Central memory CD8-positive, alpha-beta T cell (primary cell): ENCODE results near the gene KRT80.

ENCODE experiments used
- ATAC-seq: fragments of 150-1000 bp; cut with Tn5 transposase; replicated peaks from 2 replicates; pipeline ENCODE4 v1.10.0; 2022; ENCODE audit warnings: mild to moderate bottlenecking, moderate FRiP score, moderate number of reproducible peaks; ENCODE audit not compliant: poor library complexity, severe bottlenecking; ENCODE audit errors: extremely low read depth
- DNase-seq, 2 donors: peaks; one replicate each; pipeline ENCODE4 v3.0.0; 2021; ENCODE audit warnings: low spot score in 2 of 2
- H3K27ac Mint-ChIP-seq: one replicate; pipeline ENCODE4 v1.8.0; 2022; ENCODE audit warnings: low read depth, mild to moderate bottlenecking, moderate library complexity, mixed read lengths
- H3K27me3 Mint-ChIP-seq: one replicate; pipeline ENCODE4 v1.8.0; 2022; ENCODE audit warnings: mixed read lengths
- H3K36me3 Mint-ChIP-seq: one replicate; pipeline ENCODE4 v1.8.0; 2022; ENCODE audit warnings: mild to moderate bottlenecking, moderate library complexity, mixed read lengths; ENCODE audit not compliant: insufficient read depth
- H3K4me1 Mint-ChIP-seq: one replicate; pipeline ENCODE4 v1.8.0; 2022; ENCODE audit warnings: mixed read lengths
- H3K4me3 Mint-ChIP-seq: one replicate; pipeline ENCODE4 v1.8.0; 2022; ENCODE audit warnings: mild to moderate bottlenecking, moderate library complexity, mixed read lengths
- H3K9me3 Mint-ChIP-seq: one replicate; pipeline ENCODE4 v1.8.0; 2022; ENCODE audit warnings: mixed read lengths

The KRT80 gene

DNA sequence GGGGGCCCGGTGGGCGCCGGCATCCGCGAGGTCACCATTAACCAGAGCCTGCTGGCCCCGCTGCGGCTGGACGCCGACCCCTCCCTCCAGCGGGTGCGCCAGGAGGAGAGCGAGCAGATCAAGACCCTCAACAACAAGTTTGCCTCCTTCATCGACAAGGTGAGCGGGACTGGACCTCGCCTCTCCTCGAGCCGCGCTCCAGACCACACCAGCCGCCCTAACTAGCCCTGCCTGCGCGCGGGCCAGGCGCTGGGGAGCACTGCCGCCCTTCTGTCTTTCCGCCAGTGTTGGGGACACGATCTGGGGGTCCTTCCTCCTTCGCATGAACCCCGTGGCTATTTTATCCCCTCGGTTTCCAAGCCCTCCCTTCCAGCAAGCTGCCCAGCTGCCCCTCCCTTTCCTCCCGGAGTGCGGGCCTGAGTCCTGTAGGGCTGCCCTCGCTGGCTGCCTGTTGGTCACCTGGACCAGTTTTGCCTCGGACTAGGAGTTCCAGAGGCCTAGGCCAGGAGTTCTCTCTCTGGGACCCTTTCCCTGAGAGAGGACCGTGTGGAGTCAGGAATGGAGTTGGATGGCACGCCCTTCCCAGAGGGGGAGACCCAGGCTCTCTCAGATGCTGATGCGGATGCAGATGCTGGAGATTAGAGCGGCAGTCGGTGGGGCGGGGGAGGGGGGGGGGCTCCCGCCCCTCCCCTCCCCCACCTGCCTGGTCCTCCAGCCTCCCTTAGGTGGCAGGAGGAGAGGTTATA lies 41.8 kb upstream of the KRT80 start:
- peaks cover 70% of the 10 kb centered on the region for H3K27me3 Mint-ChIP-seq
- no peaks in the 10 kb centered on the region for H3K4me1 Mint-ChIP-seq
- ATAC-seq (no peak), DNase-seq (no peak)
- H3K36me3 Mint-ChIP-seq, result peaks cover 3% of the 10 kb centered on the region
- H3K27ac Mint-ChIP-seq, result no peak overlapping the region
- no peaks in the 10 kb centered on the region for H3K9me3 Mint-ChIP-seq
- no peak overlapping the region for H3K4me3 Mint-ChIP-seq

- DNase-seq (no peak), ATAC-seq (no peak)
- Mint-ChIP-seq H3K4me1 (no peaks in the 10 kb centered on the region), H3K27me3 (peaks cover 78% of the 10 kb centered on the region), H3K4me3 (no peak within 1 kb of the TSS), H3K9me3 (no peaks in the 10 kb centered on the region), H3K27ac (no peak within 1 kb of the TSS), H3K36me3 (peaks cover 3% of the 10 kb centered on the region)
Observed at GRCh38 chr12:52232674-52233461, 41.1 kb upstream of the KRT80 start, which contains the start of gene KRT7. Gene KRT7, plus strand, starts transcription at chr12:52233243. Its CDS starts 54 bp downstream, at chr12:52233297.

GRCh38 chr12:52232203-52232673 lies 40.4 kb upstream of the KRT80 start:
- H3K27ac Mint-ChIP-seq, result no peak overlapping the region
- peaks cover 82% of the 10 kb centered on the region for H3K27me3 Mint-ChIP-seq
- H3K4me3 Mint-ChIP-seq, result no peak overlapping the region
- peaks cover 2% of the 10 kb centered on the region for H3K36me3 Mint-ChIP-seq
- ATAC-seq, result no peak
- no peaks in the 10 kb centered on the region for H3K4me1 Mint-ChIP-seq
- no peak for DNase-seq
- H3K9me3 Mint-ChIP-seq, result no peaks in the 10 kb centered on the region

GRCh38 chr12:52231305-52232202 lies 39.7 kb upstream of the KRT80 start:
- ATAC-seq, result no peak
- no peak for DNase-seq
- no peak overlapping the region for H3K27ac Mint-ChIP-seq
- peaks cover 89% of the 10 kb centered on the region for H3K27me3 Mint-ChIP-seq
- H3K4me1 Mint-ChIP-seq, result no peaks in the 10 kb centered on the region
- H3K9me3 Mint-ChIP-seq, result no peaks in the 10 kb centered on the region
- H3K4me3 Mint-ChIP-seq, result no peak overlapping the region
- H3K36me3 Mint-ChIP-seq, result peaks cover 2% of the 10 kb centered on the region

DNA sequence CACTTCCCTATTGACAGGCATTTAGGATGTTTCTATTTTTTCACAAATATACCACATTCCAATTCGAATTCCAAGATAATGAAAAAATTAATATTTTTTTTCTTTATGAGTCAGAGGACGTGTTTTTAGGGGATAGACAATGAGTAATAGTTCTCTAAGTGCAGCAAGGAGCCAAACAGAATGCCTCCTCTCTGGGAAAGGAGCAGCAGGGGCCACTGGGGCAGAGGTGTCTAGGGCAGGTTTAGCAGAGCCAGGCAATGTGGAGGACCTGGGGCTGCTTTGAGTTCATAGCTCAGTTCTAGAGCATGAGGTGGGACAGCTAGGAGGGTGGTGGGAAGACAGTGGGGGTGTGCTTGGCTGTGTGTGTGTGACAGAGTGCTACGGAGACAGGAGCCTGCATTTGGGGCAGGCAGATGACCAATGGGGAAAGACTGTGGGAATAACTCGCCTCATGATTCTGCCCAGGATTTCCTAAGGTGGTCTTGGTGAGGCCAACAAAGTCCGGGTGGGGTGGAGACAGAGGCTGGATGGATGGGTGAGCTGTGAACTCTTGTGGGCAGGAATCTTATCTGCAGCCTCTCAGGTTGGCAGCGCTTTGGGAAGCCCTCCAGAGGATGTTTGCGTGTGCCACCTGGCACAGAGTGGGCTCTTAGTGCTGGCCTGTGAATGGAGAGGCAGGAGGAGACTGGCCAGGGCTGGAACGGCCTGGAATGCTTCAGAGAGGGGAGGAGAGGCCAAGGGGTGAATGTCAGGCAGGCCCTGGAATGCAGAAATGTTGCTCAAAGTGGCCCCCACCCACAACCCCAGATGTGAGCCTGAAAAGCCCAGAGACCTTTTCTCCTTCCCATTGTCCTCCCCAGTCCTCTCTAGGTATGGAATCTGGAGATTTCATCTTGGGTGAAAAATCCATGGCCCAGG lies 38.8 kb upstream of the KRT80 start:
- Mint-ChIP-seq H3K27me3 (peaks cover 92% of the 10 kb centered on the region), H3K4me1 (no peaks in the 10 kb centered on the region), H3K9me3 (no peaks in the 10 kb centered on the region), H3K4me3 (no peak overlapping the region), H3K36me3 (peaks cover 2% of the 10 kb centered on the region), H3K27ac (no peak overlapping the region)
- ATAC-seq (no peak), DNase-seq (no peak)

DNA sequence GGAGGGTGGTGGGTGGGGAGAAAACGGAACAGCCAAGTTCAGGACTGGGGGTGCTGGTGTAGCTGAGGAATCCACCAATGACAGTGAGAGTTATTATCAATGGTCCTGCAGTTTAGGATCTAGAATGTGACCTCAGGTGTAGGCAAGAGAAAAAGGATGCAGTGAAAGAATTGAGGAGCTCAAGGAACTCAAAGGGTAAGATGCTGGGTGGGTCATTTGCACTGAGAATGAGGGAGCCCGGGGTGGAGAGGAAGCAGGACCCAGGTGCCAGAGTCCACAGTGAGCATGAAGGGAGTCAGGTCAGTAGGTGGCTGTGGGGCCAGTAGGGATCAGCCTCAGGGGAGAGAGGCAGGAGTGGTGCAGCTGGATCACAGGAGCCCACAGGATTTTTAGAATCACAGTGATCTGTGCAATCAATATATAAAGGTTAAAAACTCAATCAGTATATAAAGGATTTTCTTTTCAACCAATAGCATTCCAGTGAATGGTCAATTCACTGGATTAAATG lies 38.1 kb upstream of the KRT80 start:
- Mint-ChIP-seq H3K4me3 (no peak overlapping the region), H3K4me1 (no peaks in the 10 kb centered on the region), H3K36me3 (peaks cover 2% of the 10 kb centered on the region), H3K27ac (no peak overlapping the region), H3K9me3 (no peaks in the 10 kb centered on the region), H3K27me3 (peaks cover 86% of the 10 kb centered on the region)
- no peak for ATAC-seq
- no peak for DNase-seq

DNA sequence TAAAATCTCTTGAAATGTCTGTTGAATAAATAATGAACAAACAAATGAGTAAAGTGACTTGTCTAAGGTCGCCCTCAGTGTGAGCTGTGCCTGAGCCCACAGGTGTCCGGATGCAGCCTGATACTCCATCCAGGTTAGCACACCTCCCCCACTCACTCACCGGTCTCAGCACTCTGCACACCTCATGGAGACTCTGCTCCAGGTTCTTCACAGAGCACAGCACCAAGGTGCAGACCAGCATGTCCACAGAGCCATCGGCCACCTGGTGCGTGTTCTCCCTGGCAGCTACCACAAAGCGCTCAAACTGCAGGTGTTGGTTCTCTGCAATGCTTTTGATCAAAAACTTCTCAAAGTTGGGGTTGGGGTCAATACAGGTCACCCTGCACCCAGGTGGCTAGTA lies 37.1 kb upstream of the KRT80 start:
- peaks cover 86% of the 10 kb centered on the region for H3K27me3 Mint-ChIP-seq
- no peak overlapping the region for H3K27ac Mint-ChIP-seq
- DNase-seq, result no peak

DNA sequence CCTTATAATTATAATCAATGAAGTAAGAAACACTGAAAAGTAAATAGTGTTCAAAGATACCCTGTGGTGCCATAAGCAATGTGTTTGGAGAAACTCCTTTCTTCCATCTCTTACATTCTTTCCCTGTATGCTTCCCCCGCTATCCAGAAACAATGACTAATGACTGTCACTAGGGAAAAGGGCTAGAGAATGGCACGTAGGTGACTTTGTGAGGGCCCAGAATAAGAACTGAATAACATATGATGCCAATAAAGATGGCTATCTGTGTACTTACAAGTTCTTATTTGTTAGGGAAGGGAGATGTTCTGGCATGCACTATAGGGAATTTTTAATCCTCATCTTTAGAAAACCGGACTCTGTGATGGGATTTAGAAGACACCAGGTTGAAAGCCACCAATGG lies 36.6 kb upstream of the KRT80 start:
- Mint-ChIP-seq H3K36me3 (peaks cover 2% of the 10 kb centered on the region), H3K27ac (no peak overlapping the region), H3K27me3 (peaks cover 86% of the 10 kb centered on the region), H3K9me3 (no peaks in the 10 kb centered on the region), H3K4me1 (no peaks in the 10 kb centered on the region), H3K4me3 (no peak overlapping the region)
- ATAC-seq (no peak), DNase-seq (no peak)

More for the DNA sequence above, 37.1 kb upstream of the KRT80 start:
- no peaks in the 10 kb centered on the region for H3K9me3 Mint-ChIP-seq
- H3K4me1 Mint-ChIP-seq, result no peaks in the 10 kb centered on the region
- H3K36me3 Mint-ChIP-seq, result peaks cover 2% of the 10 kb centered on the region
- ATAC-seq, result no peak
- no peak overlapping the region for H3K4me3 Mint-ChIP-seq

- ATAC-seq (no peak), DNase-seq (no peak)
- Mint-ChIP-seq H3K4me3 (no peak overlapping the region), H3K27me3 (peaks cover 87% of the 10 kb centered on the region), H3K27ac (no peak overlapping the region), H3K4me1 (no peaks in the 10 kb centered on the region), H3K36me3 (peaks cover 2% of the 10 kb centered on the region), H3K9me3 (no peaks in the 10 kb centered on the region)
Observed at GRCh38 chr12:52227606-52228166, 35.9 kb upstream of the KRT80 start.

GRCh38 chr12:52226446-52226845 lies 34.6 kb upstream of the KRT80 start:
- peaks cover 87% of the 10 kb centered on the region for H3K27me3 Mint-ChIP-seq
- peaks cover 2% of the 10 kb centered on the region for H3K36me3 Mint-ChIP-seq
- no peaks in the 10 kb centered on the region for H3K4me1 Mint-ChIP-seq
- no peak for DNase-seq
- H3K4me3 Mint-ChIP-seq, result no peak overlapping the region
- H3K9me3 Mint-ChIP-seq, result no peaks in the 10 kb centered on the region
- H3K27ac Mint-ChIP-seq, result no peak overlapping the region
- no peak for ATAC-seq

DNA sequence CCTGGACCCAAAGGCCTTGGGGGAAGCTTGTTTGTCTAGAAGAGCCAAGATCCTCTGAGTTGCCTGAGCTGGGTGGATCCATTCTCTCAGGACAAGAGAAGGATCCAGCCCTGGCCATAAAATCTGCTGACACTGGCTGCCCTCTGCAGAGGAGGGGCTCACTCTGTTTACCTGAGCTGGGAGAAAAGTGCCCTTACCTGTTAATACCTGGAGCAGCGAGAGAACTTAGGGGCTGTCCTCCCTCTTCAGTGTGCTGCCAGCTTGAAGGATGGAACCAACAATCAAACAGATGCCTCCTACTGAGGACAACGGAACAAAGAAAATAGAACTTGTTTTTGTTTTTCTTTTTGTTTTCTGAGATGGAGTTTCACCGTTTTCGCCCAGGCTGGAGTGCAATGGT lies 33.9 kb upstream of the KRT80 start:
- H3K27me3 Mint-ChIP-seq, result peaks cover 87% of the 10 kb centered on the region
- DNase-seq, result no peak
- H3K27ac Mint-ChIP-seq, result no peak overlapping the region
- no peak for ATAC-seq
- H3K9me3 Mint-ChIP-seq, result no peaks in the 10 kb centered on the region
- H3K36me3 Mint-ChIP-seq, result peaks cover 2% of the 10 kb centered on the region
- no peaks in the 10 kb centered on the region for H3K4me1 Mint-ChIP-seq
- H3K4me3 Mint-ChIP-seq, result no peak overlapping the region
